Measurements from ENCODE around the gene RFPL1. TPM values are rescaled to one million over a fixed set of nuclear protein-coding genes. Genes with fewer than 3 reads are reported as not detected.

The RFPL1 gene
- total RNA-seq, 4 donors from 2014 or later = not detected

- intact Hi-C loops (cut with DNase I; ENCODE audit: low total_unique reads) = no loop called here
- H3K4me1 ChIP-seq = no peaks in the 10 kb centered on the region
- TF ChIP-seq POLR2A (IDR thresholded peaks at IDR 0.05) (no peak), CTCF (IDR thresholded peaks at IDR 0.05 in 4 of 5, conservative IDR thresholded peaks at IDR 0.05 in 1 of 5) (no peak)
- H3K9me3 ChIP-seq = no peaks in the 10 kb centered on the region
- no peaks in the 10 kb centered on the region for H3K27me3 ChIP-seq
- ATAC-seq = no peak
- no peaks in the 10 kb centered on the region for H3K36me3 ChIP-seq
- DNase-seq = no peak
- H3K27ac ChIP-seq = no peak overlapping the region
- no peak overlapping the region for H3K4me3 ChIP-seq
- in situ Hi-C loops (cut with MboI; ENCODE audit: low sequenced_read_pairs in 4 of 4) = no loop called here
Observed at GRCh38 chr22:29461263-29461662, 22.9 kb downstream of the RFPL1 start.

- intact Hi-C loops (cut with DNase I; ENCODE audit: low total_unique reads) = no loop called here
- no peak overlapping the region for H3K27ac ChIP-seq
- peaks cover 0 to 3% (median 0%) of the 10 kb centered on the region in 3 donors for H3K27me3 ChIP-seq
- H3K36me3 ChIP-seq = no peaks in the 10 kb centered on the region
- no peaks in the 10 kb centered on the region for H3K9me3 ChIP-seq
- TF ChIP-seq POLR2A (IDR thresholded peaks at IDR 0.05) = no peak
- TF ChIP-seq CTCF (IDR thresholded peaks at IDR 0.05 in 4 of 5, conservative IDR thresholded peaks at IDR 0.05 in 1 of 5) = no peak
- ATAC-seq = no peak
- H3K4me1 ChIP-seq = no peaks in the 10 kb centered on the region
- DNase-seq = no peak
- in situ Hi-C loops (cut with MboI; ENCODE audit: low sequenced_read_pairs in 4 of 4) = no loop called here
- H3K4me3 ChIP-seq = no peak overlapping the region
Observed at GRCh38 chr22:29463629-29464028, 25.2 kb downstream of the RFPL1 start.

GRCh38 chr22:29464581-29464980, 26.2 kb downstream of the RFPL1 start:
- peaks cover under 1 to 6% (median under 1%) of the 10 kb centered on the region in 3 donors for H3K27me3 ChIP-seq
- no peaks in the 10 kb centered on the region for H3K9me3 ChIP-seq
- no peaks in the 10 kb centered on the region for H3K4me1 ChIP-seq
- TF ChIP-seq POLR2A (IDR thresholded peaks at IDR 0.05) (no peak), CTCF (IDR thresholded peaks at IDR 0.05 in 4 of 5, conservative IDR thresholded peaks at IDR 0.05 in 1 of 5) (no peak)
- H3K27ac ChIP-seq = no peak overlapping the region
- no peaks in the 10 kb centered on the region for H3K36me3 ChIP-seq
- ATAC-seq (no peak), DNase-seq (no peak)
- no peak overlapping the region for H3K4me3 ChIP-seq
- intact Hi-C loops (cut with DNase I; ENCODE audit: low total_unique reads) (no loop called here), in situ Hi-C loops (cut with MboI; ENCODE audit: low sequenced_read_pairs in 4 of 4) (no loop called here)

GRCh38 chr22:29469755-29470154, 31.4 kb downstream of the RFPL1 start:
- no peak overlapping the region for H3K4me3 ChIP-seq
- H3K4me1 ChIP-seq = peaks cover 0 to 7% of the 10 kb centered on the region in 2 donors
- H3K36me3 ChIP-seq = no peaks in the 10 kb centered on the region
- no peak overlapping the region for H3K27ac ChIP-seq
- DNase-seq (no peak), ATAC-seq (no peak)
- TF ChIP-seq POLR2A (IDR thresholded peaks at IDR 0.05) = no peak
- TF ChIP-seq CTCF (IDR thresholded peaks at IDR 0.05 in 4 of 5, conservative IDR thresholded peaks at IDR 0.05 in 1 of 5) = no peak
- intact Hi-C loops (cut with DNase I; ENCODE audit: low total_unique reads) = no loop called here
- in situ Hi-C loops (cut with MboI; ENCODE audit: low sequenced_read_pairs in 4 of 4) = no loop called here
- no peaks in the 10 kb centered on the region for H3K9me3 ChIP-seq
- H3K27me3 ChIP-seq = peaks cover 6 to 18% (median 13%) of the 10 kb centered on the region in 3 donors

All from gastrocnemius medialis (tissue), 4 donors.